Measurements from ENCODE around the gene AP2B1. TPM values are rescaled to one million over a fixed set of nuclear protein-coding genes. Genes with fewer than 3 reads are reported as not detected.

The AP2B1 gene
- total RNA-seq, 2 donors from 2014 or later, result 220 to 274 TPM

- Histone ChIP-seq H3K27ac (no peak overlapping the region), H3K4me1 (no peaks in the 10 kb centered on the region), H3K9ac (ENCODE audit: low read depth in 2 of 2, low read length in 2 of 2) (no peak overlapping the region), H3K36me3 (peaks cover 13% of the 10 kb centered on the region), H3K9me3 (no peaks in the 10 kb centered on the region), H3K27me3 (no peaks in the 10 kb centered on the region), H3K4me3 (no peak overlapping the region)
- DNase-seq, result no peak
- TF ChIP-seq, protein P1, sequence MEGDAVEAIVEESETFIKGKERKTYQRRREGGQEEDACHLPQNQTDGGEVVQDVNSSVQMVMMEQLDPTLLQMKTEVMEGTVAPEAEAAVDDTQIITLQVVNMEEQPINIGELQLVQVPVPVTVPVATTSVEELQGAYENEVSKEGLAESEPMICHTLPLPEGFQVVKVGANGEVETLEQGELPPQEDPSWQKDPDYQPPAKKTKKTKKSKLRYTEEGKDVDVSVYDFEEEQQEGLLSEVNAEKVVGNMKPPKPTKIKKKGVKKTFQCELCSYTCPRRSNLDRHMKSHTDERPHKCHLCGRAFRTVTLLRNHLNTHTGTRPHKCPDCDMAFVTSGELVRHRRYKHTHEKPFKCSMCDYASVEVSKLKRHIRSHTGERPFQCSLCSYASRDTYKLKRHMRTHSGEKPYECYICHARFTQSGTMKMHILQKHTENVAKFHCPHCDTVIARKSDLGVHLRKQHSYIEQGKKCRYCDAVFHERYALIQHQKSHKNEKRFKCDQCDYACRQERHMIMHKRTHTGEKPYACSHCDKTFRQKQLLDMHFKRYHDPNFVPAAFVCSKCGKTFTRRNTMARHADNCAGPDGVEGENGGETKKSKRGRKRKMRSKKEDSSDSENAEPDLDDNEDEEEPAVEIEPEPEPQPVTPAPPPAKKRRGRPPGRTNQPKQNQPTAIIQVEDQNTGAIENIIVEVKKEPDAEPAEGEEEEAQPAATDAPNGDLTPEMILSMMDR (IDR thresholded peaks at IDR 0.05), result no peak
- intact Hi-C loops (cut with DNase I), result no loop called here
Measured at GRCh38 chr17:35630530-35631148, 43.5 kb downstream of the AP2B1 start.

DNA sequence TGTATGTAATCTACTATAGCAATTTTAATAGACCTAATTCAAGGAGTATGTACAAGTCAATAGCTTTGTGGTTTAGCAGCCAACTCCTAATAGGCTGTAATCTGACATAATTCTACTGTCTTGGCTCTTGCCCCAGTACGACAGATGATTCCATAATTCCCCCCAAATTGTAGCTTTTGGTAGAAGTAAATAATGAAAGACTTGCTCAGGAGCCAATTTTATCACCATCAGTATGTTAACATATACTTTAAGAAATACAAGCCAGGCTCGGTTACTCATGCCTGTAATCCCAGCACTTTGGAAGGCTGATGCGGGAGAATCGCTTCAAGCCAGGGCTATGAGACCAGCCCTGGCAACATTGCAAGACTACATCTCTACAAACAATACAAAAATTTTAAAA, 53.9 kb downstream of the AP2B1 start:
- DNase-seq, result no peak
- Histone ChIP-seq H3K27ac (no peak overlapping the region), H3K4me1 (no peaks in the 10 kb centered on the region), H3K27me3 (no peaks in the 10 kb centered on the region), H3K9ac (ENCODE audit: low read depth in 2 of 2, low read length in 2 of 2) (no peak overlapping the region), H3K9me3 (no peaks in the 10 kb centered on the region), H3K4me3 (no peak overlapping the region), H3K36me3 (peaks cover 5% of the 10 kb centered on the region)
- TF ChIP-seq, protein P1 (IDR thresholded peaks at IDR 0.05), result no peak
- intact Hi-C loops (cut with DNase I), result no loop called here

DNA sequence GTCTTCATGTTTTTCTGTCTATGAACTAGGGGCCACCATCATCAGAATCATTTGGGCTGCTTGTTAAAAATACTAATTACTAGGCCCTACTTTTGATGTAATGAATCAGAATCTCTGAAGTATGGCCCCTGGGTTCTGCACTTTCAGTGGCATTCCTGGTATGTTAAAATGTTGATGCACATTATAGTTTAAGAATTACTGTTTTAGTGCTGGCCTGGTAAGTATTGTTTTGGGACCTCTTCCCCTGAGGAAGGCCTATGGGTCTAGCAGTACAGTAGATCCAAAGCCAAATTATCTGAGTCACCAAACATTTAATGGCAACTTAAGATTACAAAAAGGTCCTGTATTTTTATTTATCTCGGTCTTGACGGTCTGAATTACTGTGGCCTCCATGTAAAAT, 58.8 kb downstream of the AP2B1 start:
- no peaks in the 10 kb centered on the region for H3K4me1 ChIP-seq
- H3K27me3 ChIP-seq, result no peaks in the 10 kb centered on the region
- no peak overlapping the region for H3K27ac ChIP-seq
- H3K9ac ChIP-seq (ENCODE audit: low read depth in 2 of 2, low read length in 2 of 2), result no peak overlapping the region
- H3K4me3 ChIP-seq, result no peak overlapping the region
- TF ChIP-seq, protein P1 (IDR thresholded peaks at IDR 0.05), result no peak
- H3K36me3 ChIP-seq, result no peaks in the 10 kb centered on the region
- H3K9me3 ChIP-seq, result no peaks in the 10 kb centered on the region
- DNase-seq, result no peak
- intact Hi-C loops (cut with DNase I), result no loop called here

GRCh38 chr17:35651467-35651866, 64.3 kb downstream of the AP2B1 start:
- no peaks in the 10 kb centered on the region for H3K27me3 ChIP-seq
- H3K4me3 ChIP-seq, result no peak overlapping the region
- no peak overlapping the region for H3K9ac ChIP-seq (ENCODE audit: low read depth in 2 of 2, low read length in 2 of 2)
- no peak for DNase-seq
- H3K27ac ChIP-seq, result no peak overlapping the region
- TF ChIP-seq, protein P1 (IDR thresholded peaks at IDR 0.05), result no peak
- no peaks in the 10 kb centered on the region for H3K4me1 ChIP-seq
- no peaks in the 10 kb centered on the region for H3K9me3 ChIP-seq
- no peaks in the 10 kb centered on the region for H3K36me3 ChIP-seq
- intact Hi-C loops (cut with DNase I), result no loop called here

- TF ChIP-seq, protein P1 (IDR thresholded peaks at IDR 0.05), result no peak
- Histone ChIP-seq H3K27me3 (no peaks in the 10 kb centered on the region), H3K36me3 (no peaks in the 10 kb centered on the region), H3K9me3 (no peaks in the 10 kb centered on the region), H3K27ac (no peak overlapping the region), H3K9ac (ENCODE audit: low read depth in 2 of 2, low read length in 2 of 2) (no peak overlapping the region), H3K4me1 (no peaks in the 10 kb centered on the region), H3K4me3 (no peak overlapping the region)
- intact Hi-C loops (cut with DNase I), result no loop called here
- no peak for DNase-seq
Measured at GRCh38 chr17:35653619-35654361, 66.7 kb downstream of the AP2B1 start.
